Adrenal gland (tissue), 5 donors: Measurements from ENCODE around the gene ADGRB2.

ENCODE experiments used
- CTCF ChIP-seq, 6 experiments: fragments of 450-650 bp in 4 of 6; fragments of 200-600 bp in 2 of 6; sonication (generic) in 1 of 6; IDR thresholded peaks; 1 replicate in 5 of 6; 2 replicates in 1 of 6; pipeline versions ENCODE4 v1.5.1 to v1.8.0; 2016 to 2021; ENCODE audit warnings: antibody characterized with exemption in 6 of 6, mild to moderate bottlenecking in 2 of 6, moderate library complexity in 1 of 6
- POLR2A ChIP-seq, 2 donors: fragments of 450-650 bp; IDR thresholded peaks; one replicate each; pipeline ENCODE4 v1.6.1; 2017; ENCODE audit warnings: antibody characterized with exemption in 2 of 2, mild to moderate bottlenecking in 2 of 2, moderate library complexity in 1 of 2
- donor health status: DM: no; HTN: no; CAD: no.

GRCh38 chr1:31793586-31794285, 29.6 kb upstream of the ADGRB2 start:
- TF ChIP-seq CTCF (IDR thresholded peaks at IDR 0.05) (no peak), POLR2A (IDR thresholded peaks at IDR 0.05) (no peak)
